GM13977 (cell line): ENCODE measurements around the gene FRMD4A.

Experiments used
- DNase-seq: peaks from one replicate; pipeline ENCODE4 v3.0.0; 2012; ENCODE audit warnings: low spot score
- CTCF ChIP-seq: IDR thresholded peaks from 2 replicates; pipeline ENCODE4 v1.5.1; 2012; ENCODE audit warnings: mild to moderate bottlenecking, control low read depth; ENCODE audit not compliant: insufficient read depth; ENCODE audit errors: extremely low read depth, missing control alignments
- in situ Hi-C: fragments of 300-500 bp; cut with MboI; formaldehyde crosslinking; loops from one replicate; pipeline ENCODE4 v1.12.0; 2022; ENCODE audit warnings: low sequenced_read_pairs, low pct_unique_long_range_greater_than_20kb, mixed read lengths, inconsistent platforms; ENCODE audit not compliant: unreplicated experiment

FRMD4A gene

GRCh38 chr10:14329746-14330173 is 964 bp downstream of the FRMD4A start:
- no peak for DNase-seq
- in situ Hi-C loops: no loop called here
- no peak for TF ChIP-seq CTCF

GRCh38 chr10:14328881-14329672 is 1.6 kb downstream of the FRMD4A start:
- in situ Hi-C loops: no loop called here
- DNase-seq: no peak
- no peak for TF ChIP-seq CTCF

GRCh38 chr10:14327527-14327926 is 3.2 kb downstream of the FRMD4A start:
- TF ChIP-seq CTCF: no peak
- no peak for DNase-seq
- in situ Hi-C loops: no loop called here

GRCh38 chr10:14326581-14326980 is 4.1 kb downstream of the FRMD4A start:
- no peak for DNase-seq
- no peak for TF ChIP-seq CTCF
- in situ Hi-C loops: no loop called here

GRCh38 chr10:14325325-14325955 is 5.3 kb downstream of the FRMD4A start:
- TF ChIP-seq CTCF: peak; percentile 63
- peak; percentile 41 for DNase-seq
- in situ Hi-C loops: no loop called here

- TF ChIP-seq CTCF: no peak
- in situ Hi-C loops: no loop called here
- no peak for DNase-seq
Measured at GRCh38 chr10:14322526-14323188, 8.1 kb downstream of the FRMD4A start.
